Measurements from ENCODE around the gene CYP11A1.

Gene CYP11A1

DNA sequence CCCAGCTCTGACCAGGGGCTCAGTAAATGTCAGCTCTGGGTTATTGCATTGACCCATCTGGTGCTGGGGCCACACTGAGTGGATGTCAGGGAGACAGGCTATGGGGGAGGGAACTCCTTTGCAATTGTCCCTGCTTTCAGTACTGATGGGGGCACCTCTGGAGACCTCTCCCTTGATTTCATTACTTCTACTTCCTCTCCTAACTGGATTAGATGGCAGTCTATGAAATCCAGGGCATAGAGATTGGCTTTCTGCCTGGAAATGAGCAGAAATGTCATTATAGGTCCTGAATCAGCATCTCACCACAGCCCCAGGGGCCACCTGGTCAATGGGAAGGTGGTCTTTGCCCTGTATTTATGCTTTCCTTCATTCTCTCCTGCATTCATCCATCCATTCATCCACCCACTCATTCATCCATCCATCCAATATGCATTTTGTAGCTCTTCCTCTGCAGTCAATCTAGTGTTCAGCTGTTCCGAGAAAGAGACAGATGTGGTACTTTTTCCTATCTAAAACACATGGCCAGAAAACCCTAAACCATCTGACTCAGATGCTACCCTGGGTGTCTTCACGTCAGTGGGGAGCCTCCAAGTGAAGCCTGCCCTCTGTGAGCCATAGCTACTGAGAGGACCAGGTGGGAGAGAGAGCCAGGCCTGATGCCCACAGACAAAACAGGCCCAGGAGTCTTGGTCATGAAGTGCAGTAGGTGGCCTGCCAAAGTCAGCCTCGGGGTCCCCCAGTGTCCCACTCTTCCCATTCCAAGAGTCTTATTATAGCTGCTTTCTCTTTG is 74.2 kb downstream of the CYP11A1 start:
- no peak for DNase-seq

DNA sequence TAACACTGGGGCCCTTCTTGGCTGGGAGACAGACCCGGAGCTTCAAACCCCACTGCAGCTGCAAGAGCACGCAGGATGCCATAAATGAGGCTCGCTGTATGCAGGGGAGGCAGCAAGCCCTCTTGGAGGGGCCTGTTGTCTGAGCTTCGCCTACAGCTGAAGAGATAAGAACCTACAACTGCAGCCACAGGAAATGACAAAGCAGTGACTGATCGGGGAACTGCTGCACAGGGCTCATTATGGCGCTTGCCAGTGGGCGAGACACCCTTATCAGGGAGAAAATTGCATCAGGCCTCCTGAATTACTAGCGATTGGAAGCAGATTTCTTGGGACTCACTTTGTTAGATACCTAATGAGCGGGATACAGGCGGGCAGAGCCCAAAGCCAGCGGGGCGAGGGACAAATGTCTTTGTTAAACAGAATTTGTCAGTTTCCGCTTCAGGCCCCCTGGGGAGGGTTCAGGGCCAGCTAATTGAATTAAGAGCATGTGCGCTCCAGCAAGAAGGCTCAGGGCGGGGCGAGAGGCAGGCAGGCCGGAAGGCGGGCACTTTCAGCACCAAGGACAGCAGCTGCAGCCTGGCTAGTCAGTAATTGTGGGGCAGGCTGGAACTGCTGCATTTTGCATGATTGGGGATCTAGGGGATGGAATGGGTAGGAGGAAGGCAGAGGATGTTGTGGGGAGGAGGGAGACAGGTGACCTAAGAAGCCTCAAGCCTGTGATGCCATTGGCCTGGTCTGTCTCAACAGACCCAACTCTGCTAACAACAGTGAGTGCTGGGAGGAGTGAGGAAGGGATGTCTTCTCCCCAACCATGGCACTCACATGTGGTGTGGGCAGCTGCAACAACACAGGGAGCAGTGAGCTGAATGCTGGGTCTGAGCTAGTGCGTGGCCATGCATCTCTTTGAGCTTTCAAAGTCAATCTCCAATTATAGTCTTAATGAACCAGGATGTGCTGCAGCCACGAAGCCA is 76.1 kb downstream of the CYP11A1 start:
- DNase-seq, result no peak

DNA sequence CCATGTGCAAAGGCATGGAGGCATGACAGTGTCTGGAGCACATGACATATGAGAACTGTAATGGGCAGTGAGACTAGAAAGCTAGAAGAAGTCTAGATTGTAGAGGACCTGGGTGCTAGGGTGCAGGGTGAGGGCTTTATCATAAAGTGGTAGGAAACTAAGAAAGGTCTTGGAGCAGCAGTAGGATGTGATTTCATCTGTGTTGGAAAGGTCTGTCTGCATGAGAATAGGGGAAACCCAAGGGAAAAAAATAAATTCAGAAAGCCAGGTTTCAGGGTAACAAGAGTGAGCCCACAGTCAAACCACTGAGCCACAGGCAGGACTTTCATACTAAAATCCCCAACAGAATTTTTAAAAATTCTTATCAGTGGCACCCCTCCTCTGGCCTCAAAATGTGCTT is 76.8 kb downstream of the CYP11A1 start:
- DNase-seq, result no peak

DNA sequence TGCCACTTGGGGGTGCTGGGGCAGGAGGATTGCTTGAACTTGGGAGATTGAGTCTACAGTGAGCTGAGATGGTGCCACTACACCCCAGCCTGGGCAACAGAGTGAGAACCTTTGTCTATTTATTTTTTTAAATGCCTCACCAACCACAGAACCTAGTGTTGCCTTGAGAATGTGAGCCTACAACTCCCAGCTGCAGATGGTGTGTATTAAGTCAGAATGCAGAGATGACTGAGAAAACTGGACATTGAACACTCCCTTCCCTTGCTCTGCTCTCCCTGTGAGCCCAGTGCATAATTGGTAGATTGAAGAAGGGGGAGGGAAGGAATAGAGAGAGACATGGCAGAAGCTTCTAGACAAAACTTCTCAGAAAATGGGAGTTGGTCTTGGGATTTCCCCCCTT is 77.8 kb downstream of the CYP11A1 start:
- no peak for DNase-seq

All from NCI-H2029 treated with DMSO at 0.1 percent for 48 hours (cell line).